Stomach (tissue), 4 donors: ENCODE measurements around the gene FBXW11.

Experiments
- EP300 ChIP-seq: sonication (generic); formaldehyde crosslinking; IDR thresholded peaks from one replicate; pipeline ENCODE4 v1.6.1; 2017; ENCODE audit warnings: antibody characterized with exemption
- POLR2A ChIP-seq, 4 donors: fragments of 450-650 bp; IDR thresholded peaks; one replicate each; pipeline ENCODE4 v1.6.1; 2016; ENCODE audit warnings: antibody characterized with exemption in 4 of 4, control low read depth in 2 of 4, mild to moderate bottlenecking in 1 of 4, moderate library complexity in 1 of 4
- POLR2AphosphoS5 ChIP-seq, 3 donors: sonication (generic); formaldehyde crosslinking; IDR thresholded peaks; one replicate each; pipeline ENCODE4 v1.6.1; 2016; ENCODE audit warnings: antibody characterized with exemption in 3 of 3
- TF ChIP-seq, protein P1 (sequence below), 7 experiments: fragments of 450-650 bp in 4 of 7; fragments of 200-600 bp in 3 of 7; sonication (generic) in 3 of 7; IDR thresholded peaks; one replicate each; pipeline ENCODE4 v1.5.1; 2016 to 2019; ENCODE audit warnings: antibody characterized with exemption in 7 of 7, control low read depth in 2 of 7, mild to moderate bottlenecking in 1 of 7

DNA sequence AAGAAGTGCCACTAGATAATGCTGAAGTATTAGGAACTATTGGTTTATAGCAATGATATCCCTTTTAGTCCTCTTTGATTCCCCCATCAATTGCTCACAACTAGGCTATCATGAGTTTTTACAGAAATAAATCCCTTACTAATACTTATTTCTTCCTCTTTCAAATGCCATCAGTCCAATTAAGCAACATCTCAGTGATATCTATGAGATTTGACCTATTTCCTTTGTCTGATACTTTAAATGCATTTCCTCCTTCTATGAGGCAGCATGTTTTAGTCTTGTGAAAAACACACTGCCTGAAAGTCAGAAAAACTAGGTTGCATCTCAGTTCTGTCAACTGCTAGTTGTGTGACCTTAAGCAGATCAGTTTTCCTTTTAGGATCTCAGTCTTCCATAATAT lies 101.6 kb downstream of the FBXW11 start:
- TF ChIP-seq POLR2A (IDR thresholded peaks at IDR 0.05), result no peak
- TF ChIP-seq, protein P1, sequence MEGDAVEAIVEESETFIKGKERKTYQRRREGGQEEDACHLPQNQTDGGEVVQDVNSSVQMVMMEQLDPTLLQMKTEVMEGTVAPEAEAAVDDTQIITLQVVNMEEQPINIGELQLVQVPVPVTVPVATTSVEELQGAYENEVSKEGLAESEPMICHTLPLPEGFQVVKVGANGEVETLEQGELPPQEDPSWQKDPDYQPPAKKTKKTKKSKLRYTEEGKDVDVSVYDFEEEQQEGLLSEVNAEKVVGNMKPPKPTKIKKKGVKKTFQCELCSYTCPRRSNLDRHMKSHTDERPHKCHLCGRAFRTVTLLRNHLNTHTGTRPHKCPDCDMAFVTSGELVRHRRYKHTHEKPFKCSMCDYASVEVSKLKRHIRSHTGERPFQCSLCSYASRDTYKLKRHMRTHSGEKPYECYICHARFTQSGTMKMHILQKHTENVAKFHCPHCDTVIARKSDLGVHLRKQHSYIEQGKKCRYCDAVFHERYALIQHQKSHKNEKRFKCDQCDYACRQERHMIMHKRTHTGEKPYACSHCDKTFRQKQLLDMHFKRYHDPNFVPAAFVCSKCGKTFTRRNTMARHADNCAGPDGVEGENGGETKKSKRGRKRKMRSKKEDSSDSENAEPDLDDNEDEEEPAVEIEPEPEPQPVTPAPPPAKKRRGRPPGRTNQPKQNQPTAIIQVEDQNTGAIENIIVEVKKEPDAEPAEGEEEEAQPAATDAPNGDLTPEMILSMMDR (IDR thresholded peaks at IDR 0.05), result no peak
- TF ChIP-seq EP300, result no peak
- TF ChIP-seq POLR2AphosphoS5 (IDR thresholded peaks at IDR 0.05), result no peak
